Trophoblast cell (in vitro differentiated cells and primary cell): ENCODE measurements around the gene TM9SF2.
"Not testable (repeated sequence)": the region's sequence is repeated elsewhere in the genome, so short reads cannot be mapped to it uniquely, and the experiment has no call there.

Experiments used
- DNase-seq, 2 donors: peaks; one replicate each; pipeline ENCODE4 v3.0.0-alpha.2; 2016
- H2AFZ ChIP-seq: 2 replicates; pipeline ENCODE4 v1.6.1; 2013; ENCODE audit warnings: low read length, moderate library complexity, mild to moderate bottlenecking; ENCODE audit not compliant: insufficient read depth, poor library complexity
- H2AK5ac ChIP-seq: 2 replicates; pipeline ENCODE4 v1.6.1; 2013; ENCODE audit warnings: mild to moderate bottlenecking, low read length
- H2BK120ac ChIP-seq: 2 replicates; pipeline ENCODE4 v1.6.1; 2013; ENCODE audit warnings: low read length, mild to moderate bottlenecking, moderate library complexity; ENCODE audit not compliant: insufficient read depth, poor library complexity
- H2BK12ac ChIP-seq: 2 replicates; pipeline ENCODE4 v1.6.1; 2013; ENCODE audit warnings: mild to moderate bottlenecking, low read length, moderate library complexity
- H2BK5ac ChIP-seq: 2 replicates; pipeline ENCODE4 v1.6.1; 2013; ENCODE audit warnings: low read length, low read depth, moderate library complexity, mild to moderate bottlenecking; ENCODE audit not compliant: poor library complexity
- H3K14ac ChIP-seq: 2 replicates; pipeline ENCODE4 v1.6.1; 2013; ENCODE audit warnings: mild to moderate bottlenecking, low read length
- H3K18ac ChIP-seq: 2 replicates; pipeline ENCODE4 v1.6.1; 2013; ENCODE audit warnings: mild to moderate bottlenecking, low read length
- H3K23ac ChIP-seq: 2 replicates; pipeline ENCODE4 v1.6.1; 2013; ENCODE audit warnings: low read length
- H3K27ac ChIP-seq: 2 replicates; pipeline ENCODE4 v1.5.1; 2013; ENCODE audit warnings: low read depth, mild to moderate bottlenecking, inconsistent platforms, low read length, moderate library complexity
- H3K27me3 ChIP-seq: 2 replicates; pipeline ENCODE4 v1.6.1; 2013; ENCODE audit warnings: inconsistent platforms, mild to moderate bottlenecking, low read length, moderate library complexity; ENCODE audit not compliant: insufficient read depth
- H3K36me3 ChIP-seq, 2 experiments: 1 replicate in 1 of 2; 2 replicates in 1 of 2; pipeline ENCODE4 v1.6.1; 2013; ENCODE audit warnings: low read length in 2 of 2, mild to moderate bottlenecking in 2 of 2, moderate library complexity in 1 of 2; ENCODE audit not compliant: insufficient read depth in 2 of 2, control insufficient read depth in 1 of 2
- H3K4ac ChIP-seq: 2 replicates; pipeline ENCODE4 v1.6.1; 2013; ENCODE audit warnings: low read depth, mild to moderate bottlenecking, low read length, moderate library complexity
- H3K4me1 ChIP-seq, 2 experiments: 1 replicate in 1 of 2; 2 replicates in 1 of 2; pipeline ENCODE4 v1.6.1; 2013; ENCODE audit warnings: low read length in 2 of 2, mild to moderate bottlenecking in 2 of 2, moderate library complexity in 1 of 2; ENCODE audit not compliant: insufficient read depth in 2 of 2, control insufficient read depth in 1 of 2
- H3K4me2 ChIP-seq: 2 replicates; pipeline ENCODE4 v1.6.1; 2013; ENCODE audit warnings: inconsistent platforms, mild to moderate bottlenecking, low read length, moderate library complexity
- H3K4me3 ChIP-seq: 2 replicates; pipeline ENCODE4 v1.5.1; 2013; ENCODE audit warnings: mild to moderate bottlenecking, low read depth, low read length, inconsistent platforms
- H3K79me1 ChIP-seq: one replicate; pipeline ENCODE4 v1.6.1; 2013; ENCODE audit warnings: low read length
- H3K79me2 ChIP-seq: 2 replicates; pipeline ENCODE4 v1.6.1; 2013; ENCODE audit warnings: low read length, mild to moderate bottlenecking; ENCODE audit not compliant: control insufficient read depth, insufficient read depth, poor library complexity
- H3K9ac ChIP-seq: 2 replicates; pipeline ENCODE4 v1.6.1; 2013; ENCODE audit warnings: mild to moderate bottlenecking, low read length
- H3K9me3 ChIP-seq: 2 replicates; pipeline ENCODE4 v1.6.1; 2013; ENCODE audit warnings: low read depth, mild to moderate bottlenecking, control low read depth, inconsistent platforms, low read length; ENCODE audit not compliant: insufficient read depth
- H4K12ac ChIP-seq: 2 replicates; pipeline ENCODE4 v1.6.1; 2013; ENCODE audit warnings: low read depth, mild to moderate bottlenecking, low read length, moderate library complexity
- H4K8ac ChIP-seq: 2 replicates; pipeline ENCODE4 v1.6.1; 2013; ENCODE audit warnings: low read depth, mild to moderate bottlenecking, low read length, moderate library complexity
- H4K91ac ChIP-seq: one replicate; pipeline ENCODE4 v1.6.1; 2013; ENCODE audit warnings: low read depth, mild to moderate bottlenecking, low read length, moderate library complexity
- WGBS: extraction: QIAGEN DNeasy Blood & Tissue Kit; methylation state at CpG from one replicate; pipeline ENCODE4 v1.1.7; 2013; ENCODE audit warnings: missing lambda C conversion rate; ENCODE audit not compliant: insufficient read length, insufficient coverage; ENCODE audit errors: extremely low coverage; 5-methylcytosine and 5-hydroxymethylcytosine counted together

TM9SF2 gene

DNA sequence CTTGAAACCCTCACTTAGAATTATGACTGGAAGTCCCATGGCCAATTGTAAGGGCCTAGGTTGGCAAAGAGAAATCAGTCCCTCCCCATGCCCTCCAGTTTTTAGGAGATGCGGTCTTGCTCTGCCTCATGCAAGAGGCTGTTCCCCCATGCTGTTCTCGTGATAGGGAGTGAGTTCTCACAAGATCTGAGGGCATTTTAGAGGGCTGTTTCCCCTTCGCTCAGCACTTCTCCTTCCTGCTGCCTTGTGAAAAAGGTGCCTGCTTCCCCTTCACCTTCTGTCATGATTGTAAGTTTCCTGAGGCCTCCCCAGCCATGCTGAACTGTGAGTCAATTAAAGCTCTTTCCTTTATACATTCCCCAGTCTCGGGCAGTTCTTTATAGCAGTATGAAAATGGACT is 40.5 kb upstream of the TM9SF2 start:
- H3K9ac ChIP-seq, H3K18ac ChIP-seq, H3K4me1 ChIP-seq, H2AK5ac ChIP-seq, H3K79me1 ChIP-seq, H2BK5ac ChIP-seq, H3K14ac ChIP-seq, H3K4ac ChIP-seq, H4K12ac ChIP-seq, H3K23ac ChIP-seq, H2BK12ac ChIP-seq, H2AFZ ChIP-seq, H4K91ac ChIP-seq, H2BK120ac ChIP-seq, H4K8ac ChIP-seq, H3K36me3 ChIP-seq, DNase-seq, H3K27me3 ChIP-seq, H3K4me3 ChIP-seq, H3K4me2 ChIP-seq, H3K79me2 ChIP-seq, H3K27ac ChIP-seq, H3K9me3 ChIP-seq: not testable (repeated sequence)
- no CpG with 5 or more reads among the region's 4 CpGs for WGBS

DNA sequence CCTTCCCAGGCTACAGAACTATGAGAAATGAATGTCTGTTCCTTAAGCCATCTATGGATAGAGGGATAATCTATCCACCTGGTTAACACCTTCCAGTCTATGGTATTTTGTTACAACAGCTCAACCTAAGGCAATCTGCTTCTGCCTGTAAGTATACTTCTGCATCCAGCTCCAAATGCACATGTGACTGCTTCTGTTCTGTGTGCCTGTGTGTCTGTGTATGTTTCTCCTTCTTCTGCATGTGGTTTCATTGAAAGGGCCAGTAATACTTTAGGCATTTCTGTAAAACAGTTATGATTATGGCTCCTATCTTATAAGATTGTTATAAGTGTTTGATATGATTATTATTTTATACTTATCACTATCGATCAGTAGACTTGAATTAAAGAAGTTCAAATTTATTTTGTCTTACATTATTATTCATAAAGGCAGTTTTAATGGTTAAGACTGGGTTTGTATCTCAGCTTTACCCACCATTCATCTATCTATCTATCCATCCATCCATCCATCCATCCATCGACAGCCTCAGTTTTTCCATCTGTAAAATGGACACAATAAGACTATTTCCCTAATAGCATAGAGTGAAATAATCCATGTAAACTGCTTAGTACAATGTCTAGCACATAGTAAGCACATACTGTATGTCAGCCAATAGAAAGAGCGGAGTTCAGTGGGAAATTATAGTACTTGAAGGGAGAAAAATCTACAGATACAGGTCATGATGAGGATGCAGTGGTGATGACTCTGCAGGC is 37.5 kb upstream of the TM9SF2 start:
- no CpG with 5 or more reads among the region's 3 CpGs for whole genome bisulfite sequencing
- Histone ChIP-seq H3K79me1 (no peaks in the 10 kb centered on the region), H3K18ac (no peak overlapping the region), H3K4me1 (no peaks in the 10 kb centered on the region), H3K14ac (no peak overlapping the region), H3K79me2 (no peaks in the 10 kb centered on the region), H3K36me3 (no peaks in the 10 kb centered on the region), H2BK12ac (no peak overlapping the region), H3K9me3 (peaks cover 1% of the 10 kb centered on the region), H3K9ac (no peak overlapping the region), H4K12ac (no peak overlapping the region), H3K27me3 (no peaks in the 10 kb centered on the region), H3K23ac (no peak overlapping the region), H3K4me3 (no peak overlapping the region), H2BK120ac (no peak overlapping the region), H2AFZ (no peak overlapping the region), H3K27ac (no peak overlapping the region), H3K4me2 (no peak overlapping the region), H2BK5ac (no peak overlapping the region), H4K8ac (no peak overlapping the region), H3K4ac (no peak overlapping the region), H2AK5ac (no peak overlapping the region), H4K91ac (no peak overlapping the region)
- DNase-seq: no peak

DNA sequence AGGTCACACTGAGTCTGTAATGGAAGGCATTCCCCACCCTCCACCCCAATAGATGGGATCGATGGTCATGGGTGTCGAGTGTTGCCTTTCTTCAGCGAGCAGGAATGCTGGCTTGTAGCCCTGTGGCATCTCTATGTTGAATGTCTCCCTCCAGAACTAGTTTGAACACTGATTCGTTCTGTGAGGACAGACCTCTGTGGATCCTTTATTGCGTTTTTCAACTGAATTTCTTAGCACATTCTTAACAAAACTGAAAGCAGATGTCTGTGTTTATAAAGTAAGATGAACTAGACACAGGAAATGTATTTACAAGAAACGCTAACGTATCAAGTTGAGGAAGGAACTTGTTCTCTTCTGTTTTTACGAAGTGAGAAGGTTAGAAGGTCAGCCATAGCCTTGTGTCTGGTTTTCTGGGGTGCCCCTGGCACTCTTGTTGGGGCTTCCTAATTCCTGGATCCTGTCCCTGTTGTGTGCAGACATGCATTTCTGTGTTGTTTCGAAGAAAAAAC is 36.8 kb upstream of the TM9SF2 start:
- Histone ChIP-seq H3K14ac (no peak overlapping the region), H4K91ac (no peak overlapping the region), H3K9ac (no peak overlapping the region), H2AFZ (no peak overlapping the region), H3K4me3 (no peak overlapping the region), H3K23ac (no peak overlapping the region), H3K4me2 (no peak overlapping the region), H2BK120ac (no peak overlapping the region), H3K18ac (no peak overlapping the region), H4K8ac (no peak overlapping the region), H3K79me2 (no peaks in the 10 kb centered on the region), H3K4me1 (no peaks in the 10 kb centered on the region), H3K79me1 (no peaks in the 10 kb centered on the region), H3K27me3 (no peaks in the 10 kb centered on the region), H3K36me3 (no peaks in the 10 kb centered on the region), H2AK5ac (no peak overlapping the region), H4K12ac (no peak overlapping the region), H3K4ac (no peak overlapping the region), H3K9me3 (peaks cover 1% of the 10 kb centered on the region), H2BK12ac (no peak overlapping the region), H3K27ac (no peak overlapping the region), H2BK5ac (no peak overlapping the region)
- no CpG with 5 or more reads among the region's 9 CpGs for WGBS
- no peak for DNase-seq

DNA sequence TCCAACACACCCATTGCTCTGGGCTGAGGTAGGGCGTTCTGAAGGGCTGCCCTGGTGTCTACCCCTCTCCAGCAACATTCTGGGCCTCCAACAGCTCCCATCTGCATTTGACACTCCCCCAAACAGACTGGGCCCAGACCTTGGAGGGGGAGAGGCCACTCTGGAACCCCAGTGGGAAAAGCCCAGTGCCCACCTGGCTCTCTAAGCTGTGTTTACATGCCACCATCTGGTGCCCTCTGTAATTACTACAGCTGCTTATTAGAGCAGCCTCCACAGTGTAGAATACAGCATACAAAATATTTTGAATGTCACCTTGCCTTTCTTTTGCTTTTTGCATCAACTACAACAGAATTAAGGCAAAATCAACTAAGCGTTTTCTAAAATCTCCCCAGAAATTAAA is 35.8 kb upstream of the TM9SF2 start:
- Histone ChIP-seq H3K23ac (no peak overlapping the region), H3K27ac (no peak overlapping the region), H3K79me2 (no peaks in the 10 kb centered on the region), H2BK5ac (no peak overlapping the region), H2BK12ac (no peak overlapping the region), H3K27me3 (no peaks in the 10 kb centered on the region), H2BK120ac (no peak overlapping the region), H3K79me1 (no peaks in the 10 kb centered on the region), H3K9me3 (peaks cover 1% of the 10 kb centered on the region), H3K4ac (no peak overlapping the region), H2AK5ac (no peak overlapping the region), H3K4me3 (no peak overlapping the region), H3K9ac (no peak overlapping the region), H3K18ac (no peak overlapping the region), H3K4me2 (no peak overlapping the region), H3K36me3 (no peaks in the 10 kb centered on the region), H4K8ac (no peak overlapping the region), H3K14ac (no peak overlapping the region), H2AFZ (no peak overlapping the region), H4K91ac (no peak overlapping the region), H4K12ac (no peak overlapping the region), H3K4me1 (no peaks in the 10 kb centered on the region)
- no peak for DNase-seq
- WGBS: no CpG with 5 or more reads among the region's 2 CpGs
